BJ (cell line): ENCODE data around the gene TMTC1. TPM values are rescaled to one million over a fixed set of nuclear protein-coding genes. Genes with fewer than 3 reads are reported as not detected.

ENCODE experiments used
- CTCF ChIA-PET: fragments of 350-600 bp; formaldehyde crosslinking; extraction: SDS; loops from one replicate; lab custom pipeline; 2021; ENCODE audit warnings: antibody characterized with exemption, inconsistent platforms; lab: Yijun Ruan, JAX
- POLR2A ChIA-PET: fragments of 300-600 bp; sonication (Branson Sonifier 250); formaldehyde crosslinking; extraction: SDS; loops from one replicate; lab custom pipeline; 2021; ENCODE audit warnings: antibody characterized with exemption; lab: Charles Lee
- DNase-seq: peaks from one replicate; pipeline ENCODE4 v3.0.0-alpha.2; 2011; ENCODE audit warnings: low read depth
- H3K27me3 ChIP-seq: 2 replicates; pipeline ENCODE4 v1.6.0; 2011; ENCODE audit warnings: low read length; ENCODE audit not compliant: control insufficient read depth, insufficient read depth
- H3K36me3 ChIP-seq: 2 replicates; pipeline ENCODE4 v1.5.1; 2011; ENCODE audit warnings: low read length; ENCODE audit not compliant: control insufficient read depth, insufficient read depth
- H3K4me3 ChIP-seq: 2 replicates; pipeline ENCODE4 v1.5.1; 2011; ENCODE audit warnings: low read depth, mild to moderate bottlenecking, control low read depth, low read length
- CTCF ChIP-seq: IDR thresholded peaks from 2 replicates; pipeline ENCODE4 v1.5.1; 2011; ENCODE audit warnings: low read depth, mild to moderate bottlenecking, control low read depth, inconsistent platforms, low read length, moderate library complexity; ENCODE audit not compliant: insufficient read depth
- polyA plus RNA-seq: library from polyadenylated mRNA; depleted of rRNA; stranded (reverse); fragments of >200 nt; gene quantifications from 2 replicates; pipeline ENCODE4 v1.2.3, GENCODE V29; 2011

The TMTC1 gene
- polyA plus RNA-seq, 1 experiment, result 21.8 TPM

GRCh38 chr12:29792132-29792531 lies 8.4 kb upstream of the TMTC1 start:
- CTCF ChIA-PET, result interaction anchor here (1.2 kb wide), 1 partner anchor 247 kb away, joined by 4 read pairs; no protein-coding TSS in a partner anchor
- DNase-seq, result no peak
- no peaks in the 10 kb centered on the region for H3K27me3 ChIP-seq
- H3K4me3 ChIP-seq, result no peak overlapping the region
- no peak for TF ChIP-seq CTCF
- H3K36me3 ChIP-seq, result no peaks in the 10 kb centered on the region
- POLR2A ChIA-PET, result no interaction called here

GRCh38 chr12:29782871-29783772 lies 620 bp downstream of the TMTC1 start:
- Histone ChIP-seq H3K4me3 (peak overlapping the region; percentile 59), H3K27me3 (peaks cover 8% of the 10 kb centered on the region), H3K36me3 (no peaks in the 10 kb centered on the region)
- POLR2A ChIA-PET, result no interaction called here
- CTCF ChIA-PET, result interaction anchor here (0.9 to 2.2 kb wide), 3 partner anchors 14 to 230 kb away, joined by 3 to 5 read pairs (median 4); no protein-coding TSS in a partner anchor
- no peak for DNase-seq
- TF ChIP-seq CTCF, result no peak

GRCh38 chr12:29782285-29782870 lies 1.4 kb downstream of the TMTC1 start:
- Histone ChIP-seq H3K36me3 (no peaks in the 10 kb centered on the region), H3K27me3 (peaks cover 8% of the 10 kb centered on the region), H3K4me3 (peak overlapping the region; percentile 59)
- ChIA-PET CTCF (interaction anchor here (2.2 kb wide), 1 partner anchor 229 kb away, joined by 5 read pairs; no protein-coding TSS in a partner anchor), POLR2A (interaction anchor here (0.6 kb wide), 2 partner anchors 15 to 41 kb away, joined by 4 to 7 read pairs; no protein-coding TSS in a partner anchor)
- no peak for TF ChIP-seq CTCF
- DNase-seq, result peak; percentile 22

- POLR2A ChIA-PET, result interaction anchor here (0.6 kb wide), 2 partner anchors 15 to 40 kb away, joined by 4 to 7 read pairs; no protein-coding TSS in a partner anchor
- CTCF ChIA-PET, result interaction anchor here (2.2 kb wide), 1 partner anchor 229 kb away, joined by 5 read pairs; no protein-coding TSS in a partner anchor
These were observed 2.0 kb downstream of the TMTC1 start for GRCh38 chr12:29781705-29782266.

More at GRCh38 chr12:29781705-29782266, 2.0 kb downstream of the TMTC1 start:
- TF ChIP-seq CTCF, result no peak
- Histone ChIP-seq H3K4me3 (peak overlapping the region; percentile 59), H3K36me3 (no peaks in the 10 kb centered on the region), H3K27me3 (peaks cover 8% of the 10 kb centered on the region)
- DNase-seq, result no peak
